Body of pancreas (tissue), 4 donors: ENCODE results near the gene PNPT1. TPM values are rescaled to one million over a fixed set of nuclear protein-coding genes. Genes with fewer than 3 reads are reported as not detected.
"Not testable (repeated sequence)": the region's sequence is repeated elsewhere in the genome, so short reads cannot be mapped to it uniquely, and the experiment has no call there.

Experiments
- ATAC-seq: fragments of 150-250 bp; one replicate; pipeline ENCODE4 v1.9.1; 2016
- DNase-seq, 4 donors: peaks; one replicate each; pipeline ENCODE4 v3.0.0-alpha.2; 2019
- H3K27ac ChIP-seq, 4 donors: fragments of 200-600 bp; sonication (generic); 1 replicate in 3 of 4; 2 replicates in 1 of 4; pipeline versions ENCODE4 v1.5.1 to v1.6.1; 2016 to 2019; ENCODE audit warnings: mild to moderate bottlenecking in 1 of 4, mixed read lengths in 1 of 4, moderate library complexity in 1 of 4
- H3K27me3 ChIP-seq, 2 donors: fragments of 200-600 bp; sonication (generic); one replicate each; pipeline ENCODE4 v1.6.0; 2016; ENCODE audit warnings: mild to moderate bottlenecking in 1 of 2
- H3K36me3 ChIP-seq, 2 donors: fragments of 200-600 bp; sonication (generic); replicated peaks in 1 of 2; 2 replicates each; pipeline ENCODE4 v1.5.1; 2016; ENCODE audit warnings: low read depth in 2 of 2; ENCODE audit not compliant: insufficient read depth in 1 of 2
- H3K4me1 ChIP-seq: fragments of 200-600 bp; sonication (generic); one replicate; pipeline ENCODE4 v1.6.0; 2016
- H3K4me3 ChIP-seq, 2 donors: fragments of 200-600 bp; sonication (generic); 1 replicate in 1 of 2; 2 replicates in 1 of 2; pipeline ENCODE4 v1.5.1; 2016 to 2019
- H3K9me3 ChIP-seq, 3 donors: fragments of 200-600 bp; sonication (generic); 1 replicate in 2 of 3; 2 replicates in 1 of 3; pipeline ENCODE4 v1.5.1; 2016
- CTCF ChIP-seq, 7 experiments: fragments of 450-650 bp in 4 of 7; fragments of 200-600 bp in 3 of 7; sonication (generic) in 3 of 7; IDR thresholded peaks; one replicate each; pipeline ENCODE4 v1.5.1; 2016 to 2019; ENCODE audit warnings: antibody characterized with exemption in 7 of 7
- POLR2A ChIP-seq, 3 donors: fragments of 450-650 bp; IDR thresholded peaks; one replicate each; pipeline ENCODE4 v1.6.1; 2016; ENCODE audit warnings: antibody characterized with exemption in 3 of 3, mild to moderate bottlenecking in 2 of 3
- WGBS, 2 donors: methylation state at CpG; one replicate each; pipeline ENCODE4 v1.1.5; 2017; 5-methylcytosine and 5-hydroxymethylcytosine counted together
- intact Hi-C: fragments of 100-400 bp; cut with DNase I; formaldehyde crosslinking; loops from one replicate; pipeline ENCODE4 v1.15.1; 2023
- total RNA-seq, 2 donors: library from RNA; depleted of rRNA; stranded (reverse); fragments of >200 nt; gene quantifications; one replicate each; pipeline ENCODE4 v1.1.0, GENCODE V29; 2016

The PNPT1 gene
- total RNA-seq, 2 donors from 2014 or later: 5.6 to 10.1 TPM

GRCh38 chr2:55601849-55602248 lies 91.8 kb downstream of the PNPT1 start:
- no peak for DNase-seq
- TF ChIP-seq CTCF (IDR thresholded peaks at IDR 0.05): no peak
- no peak overlapping the region for H3K4me3 ChIP-seq

GRCh38 chr2:55598056-55598795 lies 95.4 kb downstream of the PNPT1 start:
- H3K27ac ChIP-seq: no peak overlapping the region
- H3K36me3 ChIP-seq: peaks cover 0 to 3% of the 10 kb centered on the region in 2 donors
- DNase-seq (no peak), ATAC-seq (no peak)
- 89% methylated on average over 11 of the region's 11 CpGs for WGBS, 2 donors
- TF ChIP-seq CTCF (IDR thresholded peaks at IDR 0.05): no peak
- no peak for TF ChIP-seq POLR2A (IDR thresholded peaks at IDR 0.05)
- H3K9me3 ChIP-seq: no peaks in the 10 kb centered on the region
- H3K4me3 ChIP-seq: no peak overlapping the region
- intact Hi-C loops: no loop called here
- H3K4me1 ChIP-seq: peaks cover 25% of the 10 kb centered on the region
- H3K27me3 ChIP-seq: no peaks in the 10 kb centered on the region

More at GRCh38 chr2:55601849-55602248, 91.8 kb downstream of the PNPT1 start:
- peaks cover 38% of the 10 kb centered on the region for H3K4me1 ChIP-seq
- intact Hi-C loops: no loop called here
- H3K27me3 ChIP-seq: no peaks in the 10 kb centered on the region
- H3K9me3 ChIP-seq: no peaks in the 10 kb centered on the region
- peaks cover 0 to 3% of the 10 kb centered on the region in 2 donors for H3K36me3 ChIP-seq
- ATAC-seq: no peak
- no peak overlapping the region for H3K27ac ChIP-seq

GRCh38 chr2:55596795-55597194 lies 96.8 kb downstream of the PNPT1 start:
- H3K4me1 ChIP-seq: peaks cover 13% of the 10 kb centered on the region
- ATAC-seq, H3K9me3 ChIP-seq, H3K27me3 ChIP-seq, H3K4me3 ChIP-seq, DNase-seq, H3K36me3 ChIP-seq, intact Hi-C loops, H3K27ac ChIP-seq: not testable (repeated sequence)
- 98 to 99% methylated on average over 6 of the region's 6 CpGs for WGBS, 2 donors

- intact Hi-C loops: no loop called here
- Histone ChIP-seq H3K4me3 (no peak overlapping the region), H3K4me1 (peaks cover 13% of the 10 kb centered on the region), H3K36me3 (peaks cover 0 to 3% of the 10 kb centered on the region in 2 donors), H3K27me3 (no peaks in the 10 kb centered on the region), H3K9me3 (no peaks in the 10 kb centered on the region), H3K27ac (no peak overlapping the region)
- ATAC-seq (no peak), DNase-seq (no peak)
- no peak for TF ChIP-seq CTCF (IDR thresholded peaks at IDR 0.05)
- TF ChIP-seq POLR2A (IDR thresholded peaks at IDR 0.05): no peak
These were observed 98.1 kb downstream of the PNPT1 start for GRCh38 chr2:55595536-55595935.

GRCh38 chr2:55592130-55592529 lies 101.5 kb downstream of the PNPT1 start:
- Histone ChIP-seq H3K4me3 (no peak overlapping the region), H3K9me3 (no peaks in the 10 kb centered on the region), H3K4me1 (peaks cover 13% of the 10 kb centered on the region), H3K27ac (peak overlapping the region in 1 of 4 donors; percentile 6), H3K36me3 (no peaks in the 10 kb centered on the region), H3K27me3 (no peaks in the 10 kb centered on the region)
- 10 to 12% methylated on average over 1 of the region's 1 CpG for WGBS, 2 donors
- TF ChIP-seq CTCF (IDR thresholded peaks at IDR 0.05) (no peak), POLR2A (IDR thresholded peaks at IDR 0.05) (no peak)
- ATAC-seq (no peak), DNase-seq (no peak)
- intact Hi-C loops: no loop called here
